Smooth muscle cell (in vitro differentiated cells): Measurements from ENCODE around the gene MED12L. TPM values are rescaled to one million over a fixed set of nuclear protein-coding genes. Genes with fewer than 3 reads are reported as not detected.
"Not testable (repeated sequence)": the region's sequence is repeated elsewhere in the genome, so short reads cannot be mapped to it uniquely, and the experiment has no call there.

Experiments used
- DNase-seq: peaks from one replicate; lab custom pipeline; 2025; ENCODE audit not compliant: unreplicated experiment; lab: John Stamatoyannopoulos, UW
- H2AFZ ChIP-seq: fragments of 200-600 bp; sonication (generic); 2 replicates; pipeline ENCODE4 v1.6.0; 2016; ENCODE audit warnings: antibody characterized with exemption, low read depth, mild to moderate bottlenecking
- H3F3A ChIP-seq: fragments of 200-600 bp; sonication (generic); 2 replicates; pipeline ENCODE4 v1.6.0; 2017; ENCODE audit warnings: antibody characterized with exemption, low read depth
- H3K27ac ChIP-seq: fragments of 200-600 bp; sonication (generic); 2 replicates; pipeline ENCODE4 v1.5.1; 2016; ENCODE audit warnings: low read depth, mild to moderate bottlenecking
- H3K27me3 ChIP-seq: fragments of 200-600 bp; sonication (generic); 2 replicates; pipeline ENCODE4 v1.6.1; 2016; ENCODE audit warnings: low read depth, mild to moderate bottlenecking
- H3K36me3 ChIP-seq: fragments of 200-600 bp; sonication (generic); 2 replicates; pipeline ENCODE4 v1.5.1; 2016; ENCODE audit warnings: low read depth
- H3K4me1 ChIP-seq: fragments of 200-600 bp; sonication (generic); 2 replicates; pipeline ENCODE4 v1.5.1; 2016; ENCODE audit warnings: low read depth
- H3K4me2 ChIP-seq: fragments of 200-600 bp; sonication (generic); 2 replicates; pipeline ENCODE4 v1.6.0; 2016; ENCODE audit warnings: mild to moderate bottlenecking
- H3K4me3 ChIP-seq: fragments of 200-600 bp; sonication (generic); 2 replicates; pipeline ENCODE4 v1.5.1; 2016; ENCODE audit warnings: mild to moderate bottlenecking
- H3K79me2 ChIP-seq: fragments of 200-600 bp; sonication (generic); 2 replicates; pipeline ENCODE4 v1.6.0; 2016; ENCODE audit warnings: low read depth, mild to moderate bottlenecking
- H3K9ac ChIP-seq: fragments of 200-600 bp; sonication (generic); 2 replicates; pipeline ENCODE4 v1.6.0; 2016; ENCODE audit warnings: low read depth
- H3K9me3 ChIP-seq: fragments of 200-600 bp; sonication (generic); replicated peaks from 2 replicates; pipeline ENCODE4 v1.5.1; 2016; ENCODE audit warnings: low read depth
- H4K20me1 ChIP-seq: fragments of 200-600 bp; sonication (generic); 2 replicates; pipeline ENCODE4 v1.6.0; 2016; ENCODE audit warnings: low read depth
- CTCF ChIP-seq: fragments of 200-600 bp; sonication (generic); IDR thresholded peaks from 2 replicates; pipeline ENCODE4 v1.5.1; 2017; ENCODE audit warnings: borderline replicate concordance, mild to moderate bottlenecking, antibody characterized with exemption; ENCODE audit not compliant: insufficient read depth, poor library complexity, severe bottlenecking
- WGBS: methylation state at CpG from one replicate; pipeline ENCODE4 v1.1.7; 2016; ENCODE audit warnings: low lambda C conversion rate; 5-methylcytosine and 5-hydroxymethylcytosine counted together
- polyA plus RNA-seq: library from polyadenylated mRNA; unstranded; fragments of >200 nt; fragmentation: Nextera tagmentation; extraction: Ambion mirVana; gene quantifications from 2 replicates; pipeline ENCODE4 v1.2.1, GENCODE V29; 2016
- total RNA-seq: library from RNA; depleted of rRNA; stranded (reverse); fragments of >200 nt; gene quantifications from 2 replicates; pipeline ENCODE4 v1.2.3, GENCODE V29; 2014

MED12L gene
- total and polyA plus RNA-seq, 2 experiments from 2014 or later, result 0.26 to 1.5 TPM

- H3K4me2 ChIP-seq, result no peak overlapping the region
- H2AFZ ChIP-seq, result no peak overlapping the region
- no peak overlapping the region for H3K4me3 ChIP-seq
- H3K9ac ChIP-seq, result no peak overlapping the region
- DNase-seq, result peak; percentile 5
- H3K9me3 ChIP-seq, result no peaks in the 10 kb centered on the region
- no peaks in the 10 kb centered on the region for H3K36me3 ChIP-seq
- no peak overlapping the region for H3K27ac ChIP-seq
- WGBS, result 32% methylated on average over 7 of the region's 7 CpGs
- H3F3A ChIP-seq, result no peaks in the 10 kb centered on the region
- no peaks in the 10 kb centered on the region for H3K27me3 ChIP-seq
- no peaks in the 10 kb centered on the region for H4K20me1 ChIP-seq
- peak; percentile 93 for TF ChIP-seq CTCF
- H3K4me1 ChIP-seq, result no peaks in the 10 kb centered on the region
- no peaks in the 10 kb centered on the region for H3K79me2 ChIP-seq
Observed at GRCh38 chr3:151168269-151169094, 83.0 kb downstream of the MED12L start.

- TF ChIP-seq CTCF, result no peak
- Histone ChIP-seq H3K79me2 (no peaks in the 10 kb centered on the region), H3K27me3 (no peaks in the 10 kb centered on the region), H3K27ac (no peak overlapping the region), H3K36me3 (no peaks in the 10 kb centered on the region), H3K9me3 (no peaks in the 10 kb centered on the region), H3K4me3 (no peak overlapping the region), H3K9ac (no peak overlapping the region), H3K4me1 (no peaks in the 10 kb centered on the region), H3F3A (no peaks in the 10 kb centered on the region), H4K20me1 (no peaks in the 10 kb centered on the region), H3K4me2 (no peak overlapping the region), H2AFZ (no peak overlapping the region)
- no peak for DNase-seq
- whole genome bisulfite sequencing, result 95% methylated on average over 9 of the region's 9 CpGs
Observed at GRCh38 chr3:151169262-151169947, 83.9 kb downstream of the MED12L start.

GRCh38 chr3:151169948-151170679 is 84.7 kb downstream of the MED12L start:
- H3K4me1 ChIP-seq, H3K9me3 ChIP-seq, DNase-seq, H3K9ac ChIP-seq, H3K27me3 ChIP-seq, H3K4me3 ChIP-seq, H3K27ac ChIP-seq, H3K79me2 ChIP-seq, H3F3A ChIP-seq, H4K20me1 ChIP-seq, H3K36me3 ChIP-seq, H2AFZ ChIP-seq, H3K4me2 ChIP-seq: not testable (repeated sequence)
- 83% methylated on average over 9 of the region's 9 CpGs for WGBS

GRCh38 chr3:151171145-151171757 is 85.8 kb downstream of the MED12L start:
- Histone ChIP-seq H3F3A (no peaks in the 10 kb centered on the region), H3K9me3 (no peaks in the 10 kb centered on the region), H3K4me1 (no peaks in the 10 kb centered on the region), H3K4me3 (no peak overlapping the region), H3K4me2 (no peak overlapping the region), H3K27ac (no peak overlapping the region), H3K79me2 (no peaks in the 10 kb centered on the region), H4K20me1 (no peaks in the 10 kb centered on the region), H3K36me3 (no peaks in the 10 kb centered on the region), H3K9ac (no peak overlapping the region), H3K27me3 (no peaks in the 10 kb centered on the region), H2AFZ (no peak overlapping the region)
- no peak for TF ChIP-seq CTCF
- 81% methylated on average over 5 of the region's 5 CpGs for WGBS
- no peak for DNase-seq
